A673 (cell line): Measurements from ENCODE around the gene TYR. TPM values are rescaled to one million over a fixed set of nuclear protein-coding genes. Genes with fewer than 3 reads are reported as not detected.
"Not testable (repeated sequence)": the region's sequence is repeated elsewhere in the genome, so short reads cannot be mapped to it uniquely, and the experiment has no call there.

Source experiments
- BruUV-seq: library from RNA; stranded (reverse); fragments of 400-500 nt; replicated peaks from 2 replicates; lab custom pipeline; 2021; lab: Mats Ljungman, UMichigan
- CTCF ChIA-PET: fragments of 300-600 bp; sonication (Branson Sonifier 250); formaldehyde crosslinking; loops from one replicate; lab custom pipeline; 2022; ENCODE audit warnings: antibody characterized with exemption; lab: Charles Lee
- POLR2A ChIA-PET: fragments of 300-600 bp; sonication (Branson Sonifier 250); formaldehyde crosslinking; loops from one replicate; lab custom pipeline; 2022; ENCODE audit warnings: antibody characterized with exemption; ENCODE audit not compliant: low non-redundant PET; lab: Charles Lee
- DNase-seq: peaks from one replicate; pipeline ENCODE4 v3.0.0-alpha.2; 2015; ENCODE audit warnings: low spot score
- H3K27ac ChIP-seq: fragments of 200-600 bp; sonication (generic); 2 replicates; pipeline ENCODE4 v1.5.1; 2016; ENCODE audit warnings: mixed run types, low read depth, mild to moderate bottlenecking, mixed read lengths, antibody characterized with exemption, low read length; ENCODE audit not compliant: poor library complexity, severe bottlenecking
- H3K27me3 ChIP-seq: fragments of 200-600 bp; sonication (generic); replicated peaks from 2 replicates; pipeline ENCODE4 v1.6.1; 2017; ENCODE audit warnings: mixed run types, low read depth, mild to moderate bottlenecking, mixed read lengths, antibody characterized with exemption, low read length; ENCODE audit not compliant: insufficient read depth, poor library complexity
- H3K36me3 ChIP-seq: fragments of 200-600 bp; sonication (generic); 2 replicates; pipeline ENCODE4 v1.6.1; 2016; ENCODE audit warnings: mixed run types, mild to moderate bottlenecking, mixed read lengths, antibody characterized with exemption, low read length; ENCODE audit not compliant: insufficient read depth, poor library complexity, severe bottlenecking
- H3K4me1 ChIP-seq: fragments of 200-600 bp; sonication (generic); 2 replicates; pipeline ENCODE4 v1.6.1; 2017; ENCODE audit warnings: mixed run types, mild to moderate bottlenecking, mixed read lengths, antibody characterized with exemption, low read length; ENCODE audit not compliant: insufficient read depth, poor library complexity, severe bottlenecking
- H3K4me3 ChIP-seq: fragments of 200-600 bp; sonication (generic); 2 replicates; pipeline ENCODE4 v1.5.1; 2016; ENCODE audit warnings: low read depth, mixed run types, mild to moderate bottlenecking, mixed read lengths, low read length; ENCODE audit not compliant: poor library complexity, severe bottlenecking
- H3K9me3 ChIP-seq: fragments of 200-600 bp; sonication (generic); 2 replicates; pipeline ENCODE4 v1.6.1; 2016; ENCODE audit warnings: mixed run types, low read depth, mild to moderate bottlenecking, mixed read lengths, antibody characterized with exemption, low read length; ENCODE audit not compliant: poor library complexity, severe bottlenecking
- EZH2 ChIP-seq: fragments of 200-600 bp; sonication (generic); IDR thresholded peaks from 2 replicates; pipeline ENCODE4 v1.6.1; 2017; ENCODE audit warnings: borderline replicate concordance, low read depth, mild to moderate bottlenecking, mixed read lengths, antibody characterized with exemption, low read length; ENCODE audit not compliant: poor library complexity, severe bottlenecking
- intact Hi-C: fragments of 100-400 bp; cut with micrococcal nuclease; formaldehyde crosslinking; loops from one replicate; pipeline ENCODE4 v1.10.0; 2022; ENCODE audit not compliant: unreplicated experiment
- total RNA-seq: library from RNA; stranded (reverse); gene quantifications from 2 replicates; pipeline ENCODE4 v1.2.3, GENCODE V29; 2021
- TF ChIP-seq, protein P1 (sequence below): fragments of 300-800, 200-600 bp; sonication (generic); conservative IDR thresholded peaks from 2 replicates; pipeline ENCODE4 v1.5.1; 2017; ENCODE audit warnings: low read depth, mild to moderate bottlenecking, antibody characterized with exemption, low read length, moderate library complexity, mixed read lengths

TYR gene
- total RNA-seq, 1 experiment from 2014 or later = not detected

DNA sequence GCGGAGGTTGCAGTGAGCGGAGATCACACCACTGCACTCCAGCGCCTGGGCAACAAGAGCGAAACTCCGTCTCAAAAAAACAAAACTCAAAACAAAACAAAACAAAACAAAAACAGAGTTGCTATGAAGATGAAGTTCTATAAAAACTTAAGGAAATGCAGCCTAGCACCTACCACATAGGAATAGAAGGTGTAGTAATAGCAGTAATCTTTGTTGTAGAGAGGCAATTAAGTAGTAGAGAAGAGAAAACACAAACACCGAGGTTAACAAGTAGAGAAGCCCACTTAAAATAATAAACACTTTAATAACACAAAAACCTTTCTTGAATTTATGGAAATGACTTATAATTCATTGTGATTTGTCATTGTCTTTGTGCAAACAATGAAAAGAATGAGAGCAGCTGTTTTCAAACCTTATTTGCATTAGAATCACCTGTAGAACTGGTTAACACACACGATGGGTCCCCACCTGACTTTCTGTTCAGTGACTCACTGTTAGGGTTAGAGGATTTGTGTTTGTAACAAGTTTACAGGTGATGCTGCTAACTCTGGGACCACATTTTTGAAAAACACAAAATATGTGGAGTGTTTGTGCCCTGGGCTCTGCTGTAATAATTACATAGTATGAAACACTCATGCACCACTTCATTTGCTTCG, 43.1 kb downstream of the TYR start:
- intact Hi-C loops = no loop called here
- Histone ChIP-seq H3K36me3 (no peaks in the 10 kb centered on the region), H3K9me3 (no peaks in the 10 kb centered on the region), H3K4me1 (no peaks in the 10 kb centered on the region), H3K4me3 (no peak overlapping the region), H3K27ac (no peak overlapping the region), H3K27me3 (no peaks in the 10 kb centered on the region)
- BruUV-seq = no TSS peak
- TF ChIP-seq, protein P1, sequence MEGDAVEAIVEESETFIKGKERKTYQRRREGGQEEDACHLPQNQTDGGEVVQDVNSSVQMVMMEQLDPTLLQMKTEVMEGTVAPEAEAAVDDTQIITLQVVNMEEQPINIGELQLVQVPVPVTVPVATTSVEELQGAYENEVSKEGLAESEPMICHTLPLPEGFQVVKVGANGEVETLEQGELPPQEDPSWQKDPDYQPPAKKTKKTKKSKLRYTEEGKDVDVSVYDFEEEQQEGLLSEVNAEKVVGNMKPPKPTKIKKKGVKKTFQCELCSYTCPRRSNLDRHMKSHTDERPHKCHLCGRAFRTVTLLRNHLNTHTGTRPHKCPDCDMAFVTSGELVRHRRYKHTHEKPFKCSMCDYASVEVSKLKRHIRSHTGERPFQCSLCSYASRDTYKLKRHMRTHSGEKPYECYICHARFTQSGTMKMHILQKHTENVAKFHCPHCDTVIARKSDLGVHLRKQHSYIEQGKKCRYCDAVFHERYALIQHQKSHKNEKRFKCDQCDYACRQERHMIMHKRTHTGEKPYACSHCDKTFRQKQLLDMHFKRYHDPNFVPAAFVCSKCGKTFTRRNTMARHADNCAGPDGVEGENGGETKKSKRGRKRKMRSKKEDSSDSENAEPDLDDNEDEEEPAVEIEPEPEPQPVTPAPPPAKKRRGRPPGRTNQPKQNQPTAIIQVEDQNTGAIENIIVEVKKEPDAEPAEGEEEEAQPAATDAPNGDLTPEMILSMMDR = no peak
- TF ChIP-seq EZH2 = no peak
- no peak for DNase-seq
- POLR2A ChIA-PET = no interaction called here
- CTCF ChIA-PET = no interaction called here

GRCh38 chr11:89235083-89235482, 57.4 kb downstream of the TYR start:
- H3K36me3 ChIP-seq = no peaks in the 10 kb centered on the region
- POLR2A ChIA-PET = no interaction called here
- CTCF ChIA-PET = no interaction called here
- H3K4me1 ChIP-seq = no peaks in the 10 kb centered on the region
- no peaks in the 10 kb centered on the region for H3K27me3 ChIP-seq
- intact Hi-C loops = no loop called here
- no peaks in the 10 kb centered on the region for H3K9me3 ChIP-seq
- no peak for TF ChIP-seq EZH2
- TF ChIP-seq, protein P1 = no peak
- no peak overlapping the region for H3K27ac ChIP-seq
- BruUV-seq = no TSS peak
- DNase-seq = no peak
- no peak overlapping the region for H3K4me3 ChIP-seq

DNA sequence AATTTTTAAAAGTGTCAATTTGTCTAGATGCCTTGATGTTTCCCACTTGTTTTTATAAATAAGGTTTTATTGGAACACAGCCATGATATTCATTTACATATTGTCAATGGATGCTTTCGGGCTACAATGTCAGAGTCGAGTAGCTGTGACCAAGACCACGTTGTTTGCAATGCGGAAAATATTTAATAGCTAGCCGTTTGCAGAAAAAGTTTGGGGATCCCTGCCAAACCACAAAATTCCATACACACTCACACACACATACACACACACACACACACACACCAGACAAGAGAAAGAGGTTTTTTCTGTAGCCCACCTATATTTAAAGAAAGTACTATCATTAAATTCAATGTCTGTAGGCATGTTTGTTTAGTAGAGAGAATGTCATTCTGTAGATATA, 58.3 kb downstream of the TYR start:
- no peak for DNase-seq
- Histone ChIP-seq H3K27ac (no peak overlapping the region), H3K4me3 (no peak overlapping the region), H3K4me1 (no peaks in the 10 kb centered on the region), H3K27me3 (no peaks in the 10 kb centered on the region), H3K9me3 (no peaks in the 10 kb centered on the region), H3K36me3 (no peaks in the 10 kb centered on the region)
- BruUV-seq = no TSS peak
- intact Hi-C loops = no loop called here
- CTCF ChIA-PET = no interaction called here
- POLR2A ChIA-PET = interaction anchor here (0.6 kb wide), 1 partner anchor 951 kb away, joined by 7 read pairs; no protein-coding TSS in a partner anchor
- no peak for TF ChIP-seq EZH2
- TF ChIP-seq, protein P1 = no peak

GRCh38 chr11:89247007-89247406, 69.3 kb downstream of the TYR start:
- POLR2A ChIA-PET, H3K9me3 ChIP-seq, CTCF ChIA-PET, BruUV-seq, H3K36me3 ChIP-seq, H3K27me3 ChIP-seq, H3K4me1 ChIP-seq, H3K4me3 ChIP-seq, H3K27ac ChIP-seq, intact Hi-C loops, DNase-seq: not testable (repeated sequence)
